ENCODE results near the gene EVI5.

GRCh38 chr1:92500552-92500951 lies 284.4 kb downstream of the EVI5 start:
- no peak for TF ChIP-seq CTCF (IDR thresholded peaks at IDR 0.05; ENCODE audit: borderline replicate concordance, extremely low read depth, low read length, poor library complexity, severe bottlenecking)
- no peak for TF ChIP-seq EZH2 (IDR thresholded peaks at IDR 0.05; ENCODE audit: borderline replicate concordance, low read depth, low read length, severe bottlenecking)

All from DND-41 (cell line).